DND-41 (cell line): ENCODE results near the gene RELT.

Source experiments
- ATAC-seq: fragments of 200-7000 bp; cut with Tn5 transposase; 3 replicates; pipeline ENCODE4 v1.9.1; 2021; ENCODE audit warnings: low read depth; ENCODE audit not compliant: insufficient read depth
- DNase-seq: peaks from one replicate; pipeline ENCODE4 v3.0.0-alpha.2; 2020
- H2AFZ ChIP-seq: 2 replicates; pipeline ENCODE4 v1.6.0; 2012; ENCODE audit warnings: low read depth, low read length
- H3K27ac ChIP-seq: 2 replicates; pipeline ENCODE4 v1.5.1; 2012; ENCODE audit warnings: low read length, inconsistent platforms
- H3K27me3 ChIP-seq: fragments of 200-600 bp; sonication (generic); 2 replicates; pipeline ENCODE4 v1.6.0; 2012; ENCODE audit warnings: low read length, mild to moderate bottlenecking, inconsistent platforms; ENCODE audit not compliant: insufficient read depth, poor library complexity
- H3K36me3 ChIP-seq: 2 replicates; pipeline ENCODE4 v1.5.1; 2012; ENCODE audit warnings: low read length, inconsistent platforms; ENCODE audit not compliant: insufficient read depth
- H3K4me1 ChIP-seq: 2 replicates; pipeline ENCODE4 v1.5.1; 2012; ENCODE audit warnings: mild to moderate bottlenecking, low read length; ENCODE audit not compliant: insufficient read depth
- H3K4me2 ChIP-seq: 2 replicates; pipeline ENCODE4 v1.6.0; 2012; ENCODE audit warnings: mild to moderate bottlenecking, moderate library complexity, low read length, inconsistent platforms; ENCODE audit not compliant: insufficient read depth
- H3K4me3 ChIP-seq, 2 experiments: fragments of 200-600 bp in 1 of 2; shearing (Covaris generic) in 1 of 2; 2 replicates each; pipeline ENCODE4 v1.5.1; 2012 to 2016; ENCODE audit warnings: inconsistent platforms in 2 of 2, low read length in 2 of 2, mild to moderate bottlenecking in 2 of 2, low read depth in 1 of 2, moderate library complexity in 1 of 2
- H3K79me2 ChIP-seq: 2 replicates; pipeline ENCODE4 v1.6.0; 2012; ENCODE audit warnings: low read length, inconsistent platforms; ENCODE audit not compliant: insufficient read depth
- H3K9ac ChIP-seq: 2 replicates; pipeline ENCODE4 v1.6.0; 2012; ENCODE audit warnings: low read depth, mild to moderate bottlenecking, inconsistent platforms, low read length, moderate library complexity
- H3K9me3 ChIP-seq: 2 replicates; pipeline ENCODE4 v1.5.1; 2012; ENCODE audit warnings: low read length, moderate library complexity, mild to moderate bottlenecking, inconsistent platforms; ENCODE audit not compliant: insufficient read depth, severe bottlenecking
- H4K20me1 ChIP-seq: 2 replicates; pipeline ENCODE4 v1.6.0; 2012; ENCODE audit warnings: low read length; ENCODE audit not compliant: insufficient read depth
- EZH2 ChIP-seq: IDR thresholded peaks from 3 replicates; pipeline ENCODE4 v1.6.1; 2012; ENCODE audit warnings: borderline replicate concordance, low read depth, mild to moderate bottlenecking, moderate library complexity, low read length, inconsistent platforms; ENCODE audit not compliant: severe bottlenecking
- TF ChIP-seq, protein P1 (sequence below): IDR thresholded peaks from 2 replicates; pipeline ENCODE4 v1.5.1; 2012; ENCODE audit warnings: borderline replicate concordance, low read length, moderate library complexity, mild to moderate bottlenecking; ENCODE audit not compliant: poor library complexity, severe bottlenecking; ENCODE audit errors: extremely low read depth

The RELT gene

GRCh38 chr11:73396985-73397384 lies 20.8 kb downstream of the RELT start:
- Histone ChIP-seq H3K4me1 (no peaks in the 10 kb centered on the region), H3K79me2 (no peaks in the 10 kb centered on the region), H3K9ac (no peak overlapping the region), H3K4me2 (no peak overlapping the region), H4K20me1 (peaks cover 21% of the 10 kb centered on the region), H3K36me3 (peaks cover 61% of the 10 kb centered on the region), H3K9me3 (no peaks in the 10 kb centered on the region), H3K4me3 (no peak overlapping the region), H2AFZ (no peak overlapping the region), H3K27me3 (no peaks in the 10 kb centered on the region), H3K27ac (no peak overlapping the region)
- ATAC-seq (no peak), DNase-seq (no peak)
- TF ChIP-seq, protein P1, sequence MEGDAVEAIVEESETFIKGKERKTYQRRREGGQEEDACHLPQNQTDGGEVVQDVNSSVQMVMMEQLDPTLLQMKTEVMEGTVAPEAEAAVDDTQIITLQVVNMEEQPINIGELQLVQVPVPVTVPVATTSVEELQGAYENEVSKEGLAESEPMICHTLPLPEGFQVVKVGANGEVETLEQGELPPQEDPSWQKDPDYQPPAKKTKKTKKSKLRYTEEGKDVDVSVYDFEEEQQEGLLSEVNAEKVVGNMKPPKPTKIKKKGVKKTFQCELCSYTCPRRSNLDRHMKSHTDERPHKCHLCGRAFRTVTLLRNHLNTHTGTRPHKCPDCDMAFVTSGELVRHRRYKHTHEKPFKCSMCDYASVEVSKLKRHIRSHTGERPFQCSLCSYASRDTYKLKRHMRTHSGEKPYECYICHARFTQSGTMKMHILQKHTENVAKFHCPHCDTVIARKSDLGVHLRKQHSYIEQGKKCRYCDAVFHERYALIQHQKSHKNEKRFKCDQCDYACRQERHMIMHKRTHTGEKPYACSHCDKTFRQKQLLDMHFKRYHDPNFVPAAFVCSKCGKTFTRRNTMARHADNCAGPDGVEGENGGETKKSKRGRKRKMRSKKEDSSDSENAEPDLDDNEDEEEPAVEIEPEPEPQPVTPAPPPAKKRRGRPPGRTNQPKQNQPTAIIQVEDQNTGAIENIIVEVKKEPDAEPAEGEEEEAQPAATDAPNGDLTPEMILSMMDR: no peak
- no peak for TF ChIP-seq EZH2

DNA sequence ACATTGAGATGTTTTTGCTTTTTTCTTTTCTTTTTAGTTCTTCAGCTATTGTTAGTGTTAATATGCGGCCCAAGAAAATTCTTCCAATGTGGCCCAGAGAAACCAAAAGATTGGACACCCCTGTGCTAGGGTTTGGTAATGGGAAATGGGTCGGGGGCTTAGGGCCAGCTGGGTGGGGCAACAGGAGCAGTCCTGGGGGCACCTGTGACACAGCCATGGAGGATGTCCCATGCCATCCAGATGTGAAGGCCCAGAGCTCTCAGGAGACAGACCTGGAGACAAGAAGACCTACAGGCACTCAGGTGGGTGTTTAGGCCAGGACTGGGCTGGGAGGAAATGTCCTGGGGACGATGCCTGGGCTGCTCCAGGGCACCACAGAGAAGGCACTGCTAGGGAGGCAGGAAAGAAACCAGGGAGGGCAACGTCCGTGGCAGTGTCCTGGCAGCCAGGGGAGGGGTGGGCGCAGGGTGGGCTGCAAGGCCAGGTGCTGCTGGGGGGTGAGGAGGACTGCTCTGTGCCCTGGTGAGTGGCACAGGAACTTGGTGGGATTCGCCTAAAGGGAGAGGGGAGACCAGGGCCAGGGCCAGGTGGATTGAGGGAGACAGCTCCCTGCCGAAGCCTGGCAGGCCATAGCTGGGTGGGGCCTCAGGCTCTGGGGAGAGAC lies 21.4 kb downstream of the RELT start:
- Histone ChIP-seq H4K20me1 (peaks cover 15% of the 10 kb centered on the region), H3K9ac (no peak overlapping the region), H3K36me3 (peaks cover 55% of the 10 kb centered on the region), H3K79me2 (no peaks in the 10 kb centered on the region), H3K27me3 (no peaks in the 10 kb centered on the region), H3K27ac (no peak overlapping the region), H2AFZ (no peak overlapping the region), H3K4me1 (no peaks in the 10 kb centered on the region), H3K9me3 (no peaks in the 10 kb centered on the region), H3K4me2 (no peak overlapping the region), H3K4me3 (no peak overlapping the region)
- DNase-seq (no peak), ATAC-seq (no peak)
- TF ChIP-seq, protein P1: no peak
- no peak for TF ChIP-seq EZH2

DNA sequence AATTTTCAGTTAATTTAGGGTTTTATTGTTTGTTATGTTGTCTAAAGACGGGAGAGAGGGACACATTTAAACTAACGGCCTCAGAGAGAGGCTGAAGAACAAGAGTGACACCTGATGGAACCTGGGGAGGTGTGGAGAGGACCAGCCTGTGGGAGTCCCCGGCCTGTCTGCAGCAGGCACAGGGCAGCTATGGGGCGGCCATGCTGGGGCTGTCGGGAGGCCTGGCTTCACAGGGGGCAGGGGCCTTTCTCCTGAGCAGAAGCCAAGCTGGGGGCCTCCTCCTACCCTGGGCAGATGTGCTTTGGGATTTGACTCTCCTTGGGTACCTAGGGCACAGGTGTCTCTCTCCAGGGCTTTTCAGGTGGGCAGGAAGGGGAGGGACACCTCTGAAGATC lies 21.9 kb downstream of the RELT start:
- Histone ChIP-seq H3K27me3 (no peaks in the 10 kb centered on the region), H3K4me1 (no peaks in the 10 kb centered on the region), H3K27ac (no peak overlapping the region), H2AFZ (no peak overlapping the region), H4K20me1 (peaks cover 10% of the 10 kb centered on the region), H3K9ac (no peak overlapping the region), H3K9me3 (no peaks in the 10 kb centered on the region), H3K4me3 (no peak overlapping the region), H3K4me2 (no peak overlapping the region), H3K36me3 (peaks cover 49% of the 10 kb centered on the region), H3K79me2 (no peaks in the 10 kb centered on the region)
- DNase-seq (no peak), ATAC-seq (no peak)
- TF ChIP-seq, protein P1: no peak
- no peak for TF ChIP-seq EZH2
